Activated naive CD8-positive, alpha-beta T cell treated with anti-CD3 and anti-CD28 coated beads, Interleukin-2, amount 10 ng/mL, durations not matched to agents 7 days and 5 days (primary cell): Measurements from ENCODE around the gene CARD9. TPM values are rescaled to one million over a fixed set of nuclear protein-coding genes. Genes with fewer than 3 reads are reported as not detected.

Experiments
- ATAC-seq: fragments of 150-1000 bp; cut with Tn5 transposase; one replicate; pipeline ENCODE4 v1.10.0; 2021; ENCODE audit warnings: low read depth, moderate library complexity
- POLR2A ChIA-PET: fragments of 350-600 bp; sonication (Branson Sonifier 250); formaldehyde crosslinking; loops from one replicate; lab custom pipeline; 2021; ENCODE audit warnings: antibody characterized with exemption; lab: Charles Lee
- DNase-seq: peaks from one replicate; pipeline ENCODE4 v3.0.0; 2021
- H3K27ac Mint-ChIP-seq: one replicate; pipeline ENCODE4 v1.8.0; 2022; ENCODE audit warnings: mild to moderate bottlenecking, mixed read lengths
- H3K27me3 Mint-ChIP-seq: one replicate; pipeline ENCODE4 v1.8.0; 2022; ENCODE audit warnings: mild to moderate bottlenecking, moderate library complexity, mixed read lengths
- H3K36me3 Mint-ChIP-seq: one replicate; pipeline ENCODE4 v1.8.0; 2021; ENCODE audit warnings: mild to moderate bottlenecking, mixed read lengths
- H3K4me1 Mint-ChIP-seq: one replicate; pipeline ENCODE4 v1.8.0; 2021; ENCODE audit warnings: mixed read lengths
- H3K4me3 Mint-ChIP-seq: one replicate; pipeline ENCODE4 v1.8.0; 2022; ENCODE audit warnings: mild to moderate bottlenecking, moderate library complexity, mixed read lengths
- H3K9me3 Mint-ChIP-seq: one replicate; pipeline ENCODE4 v1.8.0; 2021; ENCODE audit warnings: mixed read lengths
- total RNA-seq, 2 experiments: library from RNA; stranded (reverse); gene quantifications; one replicate each; pipeline ENCODE4 v1.2.3, GENCODE V29; 2021

Gene CARD9
- total RNA-seq, 2 experiments from 2014 or later: 0.45 to 0.61 TPM

- Mint-ChIP-seq H3K27me3 (no peaks in the 10 kb centered on the region), H3K4me1 (peaks cover 26% of the 10 kb centered on the region), H3K36me3 (peaks cover 17% of the 10 kb centered on the region), H3K27ac (no peak overlapping the region), H3K9me3 (no peaks in the 10 kb centered on the region), H3K4me3 (peak overlapping the region; percentile 84)
- ATAC-seq: no peak
- no peak for DNase-seq
- POLR2A ChIA-PET: no interaction called here
These were observed 24.8 kb upstream of the CARD9 start for GRCh38 chr9:136398286-136398685.

- Mint-ChIP-seq H3K36me3 (peaks cover 16% of the 10 kb centered on the region), H3K27me3 (no peaks in the 10 kb centered on the region), H3K4me3 (no peak overlapping the region), H3K27ac (no peak overlapping the region), H3K4me1 (peaks cover 23% of the 10 kb centered on the region), H3K9me3 (no peaks in the 10 kb centered on the region)
- DNase-seq (no peak), ATAC-seq (no peak)
- POLR2A ChIA-PET: interaction anchor here (1.7 kb wide), 1 partner anchor 34 kb away, joined by 7 read pairs; the partner anchor contains the start of gene DNLZ
These were observed 24.2 kb upstream of the CARD9 start for GRCh38 chr9:136397643-136398042.

GRCh38 chr9:136396219-136396515, 22.7 kb upstream of the CARD9 start:
- ATAC-seq (no peak), DNase-seq (no peak)
- POLR2A ChIA-PET: interaction anchor here (1.7 kb wide), 1 partner anchor 33 kb away, joined by 7 read pairs; the partner anchor contains the start of gene DNLZ
- Mint-ChIP-seq H3K9me3 (no peaks in the 10 kb centered on the region), H3K4me1 (peaks cover 18% of the 10 kb centered on the region), H3K27me3 (no peaks in the 10 kb centered on the region), H3K4me3 (no peak overlapping the region), H3K36me3 (peaks cover 7% of the 10 kb centered on the region), H3K27ac (no peak overlapping the region)

GRCh38 chr9:136395345-136396218, 22.1 kb upstream of the CARD9 start:
- no peak overlapping the region for H3K27ac Mint-ChIP-seq
- no peak for ATAC-seq
- DNase-seq: no peak
- H3K36me3 Mint-ChIP-seq: peaks cover 8% of the 10 kb centered on the region
- H3K27me3 Mint-ChIP-seq: no peaks in the 10 kb centered on the region
- H3K9me3 Mint-ChIP-seq: no peaks in the 10 kb centered on the region
- H3K4me1 Mint-ChIP-seq: peaks cover 15% of the 10 kb centered on the region
- POLR2A ChIA-PET: interaction anchor here (1.0 to 1.7 kb wide), 2 partner anchors 32 kb away, joined by 4 to 7 read pairs; partner anchors contain the start of gene DNLZ
- H3K4me3 Mint-ChIP-seq: no peak overlapping the region

- POLR2A ChIA-PET: interaction anchor here (1.0 kb wide), 1 partner anchor 32 kb away, joined by 4 read pairs; the partner anchor contains the start of gene DNLZ
- no peaks in the 10 kb centered on the region for H3K9me3 Mint-ChIP-seq
- H3K27me3 Mint-ChIP-seq: no peaks in the 10 kb centered on the region
- ATAC-seq (no peak), DNase-seq (no peak)
- H3K4me3 Mint-ChIP-seq: no peak overlapping the region
- H3K4me1 Mint-ChIP-seq: peaks cover 14% of the 10 kb centered on the region
- H3K36me3 Mint-ChIP-seq: peaks cover 8% of the 10 kb centered on the region
- no peak overlapping the region for H3K27ac Mint-ChIP-seq
These were observed 21.5 kb upstream of the CARD9 start for GRCh38 chr9:136395020-136395340.

GRCh38 chr9:136394312-136395019, 21.0 kb upstream of the CARD9 start:
- ATAC-seq (no peak), DNase-seq (no peak)
- Mint-ChIP-seq H3K4me1 (peaks cover 14% of the 10 kb centered on the region), H3K4me3 (no peak overlapping the region), H3K9me3 (no peaks in the 10 kb centered on the region), H3K36me3 (peaks cover 10% of the 10 kb centered on the region), H3K27me3 (no peaks in the 10 kb centered on the region), H3K27ac (no peak overlapping the region)
- POLR2A ChIA-PET: interaction anchor here (1.0 kb wide), 1 partner anchor 31 kb away, joined by 4 read pairs; the partner anchor contains the start of gene DNLZ

- Mint-ChIP-seq H3K27ac (no peak overlapping the region), H3K9me3 (no peaks in the 10 kb centered on the region), H3K36me3 (peaks cover 11% of the 10 kb centered on the region), H3K4me1 (peaks cover 10% of the 10 kb centered on the region), H3K4me3 (no peak overlapping the region), H3K27me3 (no peaks in the 10 kb centered on the region)
- no peak for DNase-seq
- no peak for ATAC-seq
- POLR2A ChIA-PET: interaction anchor here (1.2 kb wide), 1 partner anchor 140 kb away, joined by 3 read pairs; no protein-coding TSS in a partner anchor
These were observed 20.1 kb upstream of the CARD9 start for GRCh38 chr9:136393531-136393930.

GRCh38 chr9:136392538-136393449, 19.3 kb upstream of the CARD9 start:
- DNase-seq (no peak), ATAC-seq (no peak)
- Mint-ChIP-seq H3K27me3 (no peaks in the 10 kb centered on the region), H3K4me1 (peaks cover 6% of the 10 kb centered on the region), H3K27ac (no peak overlapping the region), H3K4me3 (no peak overlapping the region), H3K36me3 (peaks cover 15% of the 10 kb centered on the region), H3K9me3 (no peaks in the 10 kb centered on the region)
- POLR2A ChIA-PET: interaction anchor here (1.2 kb wide), 1 partner anchor 141 kb away, joined by 3 read pairs; no protein-coding TSS in a partner anchor

- Mint-ChIP-seq H3K9me3 (no peaks in the 10 kb centered on the region), H3K27ac (no peak overlapping the region), H3K36me3 (peaks cover 18% of the 10 kb centered on the region), H3K27me3 (no peaks in the 10 kb centered on the region), H3K4me3 (no peak overlapping the region), H3K4me1 (peaks cover 4% of the 10 kb centered on the region)
- POLR2A ChIA-PET: interaction anchor here (1.2 kb wide), 1 partner anchor 141 kb away, joined by 3 read pairs; no protein-coding TSS in a partner anchor
- ATAC-seq (no peak), DNase-seq (no peak)
These were observed 18.5 kb upstream of the CARD9 start for GRCh38 chr9:136391737-136392537.

- POLR2A ChIA-PET: no interaction called here
- ATAC-seq: no peak
- DNase-seq: no peak
- Mint-ChIP-seq H3K4me1 (peaks cover 18% of the 10 kb centered on the region), H3K9me3 (no peaks in the 10 kb centered on the region), H3K4me3 (no peak overlapping the region), H3K36me3 (peaks cover 30% of the 10 kb centered on the region), H3K27me3 (no peaks in the 10 kb centered on the region), H3K27ac (no peak overlapping the region)
These were observed 15.9 kb upstream of the CARD9 start for GRCh38 chr9:136389396-136389795.

GRCh38 chr9:136387217-136387616, 13.7 kb upstream of the CARD9 start:
- peaks cover 35% of the 10 kb centered on the region for H3K36me3 Mint-ChIP-seq
- H3K27me3 Mint-ChIP-seq: no peaks in the 10 kb centered on the region
- H3K9me3 Mint-ChIP-seq: no peaks in the 10 kb centered on the region
- no peak for DNase-seq
- no peak overlapping the region for H3K4me3 Mint-ChIP-seq
- H3K27ac Mint-ChIP-seq: no peak overlapping the region
- peaks cover 21% of the 10 kb centered on the region for H3K4me1 Mint-ChIP-seq
- POLR2A ChIA-PET: no interaction called here
- ATAC-seq: no peak

- peaks cover 32% of the 10 kb centered on the region for H3K36me3 Mint-ChIP-seq
- no peak for DNase-seq
- peaks cover 21% of the 10 kb centered on the region for H3K4me1 Mint-ChIP-seq
- POLR2A ChIA-PET: interaction anchor here (0.7 kb wide), 1 partner anchor 259 kb away, joined by 4 read pairs; no protein-coding TSS in a partner anchor
- H3K4me3 Mint-ChIP-seq: no peak overlapping the region
- no peak overlapping the region for H3K27ac Mint-ChIP-seq
- no peaks in the 10 kb centered on the region for H3K27me3 Mint-ChIP-seq
- ATAC-seq: no peak
- H3K9me3 Mint-ChIP-seq: no peaks in the 10 kb centered on the region
These were observed 12.5 kb upstream of the CARD9 start for GRCh38 chr9:136386018-136386417.
